Fibroblast of the conjunctiva (primary cell): Measurements from ENCODE around the gene HAUS2.

Source experiments
- DNase-seq: peaks from one replicate; pipeline ENCODE4 v3.0.0-alpha.2; 2010; ENCODE audit warnings: low read depth

Gene HAUS2

GRCh38 chr15:42608752-42609488 is 60.3 kb downstream of the HAUS2 start:
- DNase-seq, result no peak

- DNase-seq, result no peak
Measured at GRCh38 chr15:42611532-42611931, 62.9 kb downstream of the HAUS2 start.

- no peak for DNase-seq
Measured at GRCh38 chr15:42612367-42612912, 63.8 kb downstream of the HAUS2 start.

- no peak for DNase-seq
Measured at GRCh38 chr15:42616107-42616506, 67.5 kb downstream of the HAUS2 start.
